K562 (cell line): ENCODE data around the gene ANKRD33. TPM values are rescaled to one million over a fixed set of nuclear protein-coding genes. Genes with fewer than 3 reads are reported as not detected.

ENCODE experiments used
- DPF2 ChIP-seq: fragments of 450-650 bp; IDR thresholded peaks from 2 replicates; pipeline ENCODE4 v1.6.1; 2016
- JUND ChIP-seq, 2 experiments: IDR thresholded peaks; 2 replicates in 1 of 2; 3 replicates in 1 of 2; pipeline ENCODE4 v1.6.1; 2011; ENCODE audit warnings: borderline replicate concordance in 2 of 2, low read depth in 2 of 2, low read length in 2 of 2, improper control_type of control experiment in 1 of 2, missing biosample characterization in 1 of 2, missing genetic modification characterization in 1 of 2, missing genetic modification reagents in 1 of 2
- RAD21 ChIP-seq, 2 experiments: fragments of 250-450 bp in 1 of 2; fragments of 450-650 bp in 1 of 2; sonication (Bioruptor Pico) in 1 of 2; formaldehyde crosslinking in 1 of 2; IDR thresholded peaks in 1 of 2; conservative IDR thresholded peaks in 1 of 2; 2 replicates each; pipeline versions ENCODE4 v1.4.0 to v1.8.0; 2020 to 2022; ENCODE audit warnings: mild to moderate bottlenecking in 2 of 2, moderate library complexity in 1 of 2
- TCF7L2 ChIP-seq: fragments of 150-350 bp; IDR thresholded peaks from 2 replicates; pipeline ENCODE4 v1.6.1; 2016; ENCODE audit warnings: low read depth, mild to moderate bottlenecking, low read length, moderate library complexity
- TFAM ChIP-seq: fragments of 250-450 bp; sonication (Bioruptor Pico); conservative IDR thresholded peaks from 2 replicates; pipeline ENCODE4 v1.5.0; 2021; ENCODE audit warnings: mild to moderate bottlenecking, moderate library complexity
- polyA plus RNA-seq, 8 experiments: library from polyadenylated mRNA; depleted of rRNA in 4 of 8; stranded (reverse) in 5 of 8; unstranded in 3 of 8; fragments of >200 nt; fragmentation: Nextera tagmentation in 2 of 8; fragmentation: Illumina TruSeq in 1 of 8; extraction: Ambion mirVana in 2 of 8; extraction: Trizol in 1 of 8; gene quantifications; 2 replicates each; pipeline versions ENCODE4 v1.2.1 to v1.2.3, GENCODE V29; 2011 to 2014; ENCODE audit warnings: inconsistent platforms in 1 of 8, missing spikeins in 1 of 8
- total RNA-seq, 7 experiments: library from RNA; depleted of rRNA in 6 of 7; stranded (reverse); fragments of >200 nt in 6 of 7; fragmentation: Illumina TruSeq in 2 of 7; extraction: Trizol in 2 of 7; gene quantifications; 2 replicates each; pipeline versions ENCODE4 v1.2.1 to v1.2.3, GENCODE V29; 2011 to 2021; ENCODE audit warnings: low replicate concordance in 1 of 7
- TF ChIP-seq, protein P1 (sequence below), 3 experiments: IDR thresholded peaks in 2 of 3; conservative IDR thresholded peaks in 1 of 3; 2 replicates each; pipeline ENCODE4 v1.5.1; 2011 to 2012; ENCODE audit warnings: low read length in 3 of 3, mild to moderate bottlenecking in 3 of 3, control low read depth in 2 of 3, improper control_type of control experiment in 1 of 3, inconsistent platforms in 1 of 3, low read depth in 1 of 3, mixed read lengths in 1 of 3, moderate library complexity in 1 of 3; ENCODE audit not compliant: insufficient read depth in 2 of 3
- TF ChIP-seq, protein P2 (sequence below), 2 experiments: fragments of 450-650 bp; formaldehyde crosslinking in 1 of 2; IDR thresholded peaks; 2 replicates each; pipeline versions ENCODE4 v1.4.0 to v1.6.1; 2014 to 2020; ENCODE audit warnings: mild to moderate bottlenecking in 2 of 2, borderline replicate concordance in 1 of 2, low read depth in 1 of 2
- TF ChIP-seq, protein P3 (sequence below): fragments of 250-450 bp; sonication (Bioruptor Pico); IDR thresholded peaks from 2 replicates; pipeline ENCODE4 v1.8.0; 2021; ENCODE audit warnings: moderate library complexity, mild to moderate bottlenecking, inconsistent platforms

The ANKRD33 gene
- total and polyA plus RNA-seq, 9 of the 15 experiments (the other 6 are each of a cell fraction or from before 2014, with no cell fraction given) = 0.04 to 0.11 (median 0.07) TPM; not detected in 4

DNA sequence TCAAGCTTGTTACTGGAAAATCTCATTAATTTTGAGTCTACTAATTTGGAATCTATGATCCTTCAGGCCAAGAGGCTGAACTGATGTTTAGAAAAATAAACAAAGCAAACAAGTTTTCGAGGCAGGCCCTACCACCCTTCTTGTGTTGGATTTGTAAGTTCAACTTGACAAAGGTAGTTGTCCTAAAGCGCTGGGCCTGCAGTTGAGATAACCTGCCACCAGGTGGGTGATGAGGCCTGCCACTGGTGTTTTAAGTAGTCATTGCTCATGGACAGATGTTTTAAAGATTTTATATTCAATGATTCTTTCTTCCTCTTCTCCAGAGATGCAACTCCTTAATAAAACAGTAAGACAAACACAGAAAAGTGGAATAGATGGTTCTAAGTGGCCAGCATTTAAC, 38.8 kb downstream of the ANKRD33 start (continued):
- TF ChIP-seq DPF2 (no peak), JUND (IDR thresholded peaks at IDR 0.05; ENCODE audit: borderline replicate concordance, low read depth, low read length) (no peak), JUND (tag; IDR thresholded peaks at IDR 0.05; ENCODE audit: borderline replicate concordance, low read depth, low read length) (peak; percentile 14; the same call in 1 of the 3 replicates), TFAM (CRISPR knock-in tag) (no peak), RAD21 (CRISPR knock-in tag; conservative IDR thresholded peaks at IDR 0.05 in 1 of 2, IDR thresholded peaks at IDR 0.05 in 1 of 2) (peak; percentile 58 to 74), TCF7L2 (no peak)
- TF ChIP-seq, protein P1, sequence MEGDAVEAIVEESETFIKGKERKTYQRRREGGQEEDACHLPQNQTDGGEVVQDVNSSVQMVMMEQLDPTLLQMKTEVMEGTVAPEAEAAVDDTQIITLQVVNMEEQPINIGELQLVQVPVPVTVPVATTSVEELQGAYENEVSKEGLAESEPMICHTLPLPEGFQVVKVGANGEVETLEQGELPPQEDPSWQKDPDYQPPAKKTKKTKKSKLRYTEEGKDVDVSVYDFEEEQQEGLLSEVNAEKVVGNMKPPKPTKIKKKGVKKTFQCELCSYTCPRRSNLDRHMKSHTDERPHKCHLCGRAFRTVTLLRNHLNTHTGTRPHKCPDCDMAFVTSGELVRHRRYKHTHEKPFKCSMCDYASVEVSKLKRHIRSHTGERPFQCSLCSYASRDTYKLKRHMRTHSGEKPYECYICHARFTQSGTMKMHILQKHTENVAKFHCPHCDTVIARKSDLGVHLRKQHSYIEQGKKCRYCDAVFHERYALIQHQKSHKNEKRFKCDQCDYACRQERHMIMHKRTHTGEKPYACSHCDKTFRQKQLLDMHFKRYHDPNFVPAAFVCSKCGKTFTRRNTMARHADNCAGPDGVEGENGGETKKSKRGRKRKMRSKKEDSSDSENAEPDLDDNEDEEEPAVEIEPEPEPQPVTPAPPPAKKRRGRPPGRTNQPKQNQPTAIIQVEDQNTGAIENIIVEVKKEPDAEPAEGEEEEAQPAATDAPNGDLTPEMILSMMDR (IDR thresholded peaks at IDR 0.05 in 2 of 3, conservative IDR thresholded peaks at IDR 0.05 in 1 of 3; ENCODE audit: insufficient read depth in 2 of 3, low read depth in 1 of 3, low read length in 3 of 3) = peak; percentile 66 to 75 (median 74)
- TF ChIP-seq, protein P2, sequence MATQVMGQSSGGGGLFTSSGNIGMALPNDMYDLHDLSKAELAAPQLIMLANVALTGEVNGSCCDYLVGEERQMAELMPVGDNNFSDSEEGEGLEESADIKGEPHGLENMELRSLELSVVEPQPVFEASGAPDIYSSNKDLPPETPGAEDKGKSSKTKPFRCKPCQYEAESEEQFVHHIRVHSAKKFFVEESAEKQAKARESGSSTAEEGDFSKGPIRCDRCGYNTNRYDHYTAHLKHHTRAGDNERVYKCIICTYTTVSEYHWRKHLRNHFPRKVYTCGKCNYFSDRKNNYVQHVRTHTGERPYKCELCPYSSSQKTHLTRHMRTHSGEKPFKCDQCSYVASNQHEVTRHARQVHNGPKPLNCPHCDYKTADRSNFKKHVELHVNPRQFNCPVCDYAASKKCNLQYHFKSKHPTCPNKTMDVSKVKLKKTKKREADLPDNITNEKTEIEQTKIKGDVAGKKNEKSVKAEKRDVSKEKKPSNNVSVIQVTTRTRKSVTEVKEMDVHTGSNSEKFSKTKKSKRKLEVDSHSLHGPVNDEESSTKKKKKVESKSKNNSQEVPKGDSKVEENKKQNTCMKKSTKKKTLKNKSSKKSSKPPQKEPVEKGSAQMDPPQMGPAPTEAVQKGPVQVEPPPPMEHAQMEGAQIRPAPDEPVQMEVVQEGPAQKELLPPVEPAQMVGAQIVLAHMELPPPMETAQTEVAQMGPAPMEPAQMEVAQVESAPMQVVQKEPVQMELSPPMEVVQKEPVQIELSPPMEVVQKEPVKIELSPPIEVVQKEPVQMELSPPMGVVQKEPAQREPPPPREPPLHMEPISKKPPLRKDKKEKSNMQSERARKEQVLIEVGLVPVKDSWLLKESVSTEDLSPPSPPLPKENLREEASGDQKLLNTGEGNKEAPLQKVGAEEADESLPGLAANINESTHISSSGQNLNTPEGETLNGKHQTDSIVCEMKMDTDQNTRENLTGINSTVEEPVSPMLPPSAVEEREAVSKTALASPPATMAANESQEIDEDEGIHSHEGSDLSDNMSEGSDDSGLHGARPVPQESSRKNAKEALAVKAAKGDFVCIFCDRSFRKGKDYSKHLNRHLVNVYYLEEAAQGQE (IDR thresholded peaks at IDR 0.05; ENCODE audit: borderline replicate concordance) = peak; percentile 67; the same call in 1 of the 2 replicates
- TF ChIP-seq, protein P2 (CRISPR knock-in tag; IDR thresholded peaks at IDR 0.05; ENCODE audit: low read depth) = no peak
- TF ChIP-seq, protein P3, sequence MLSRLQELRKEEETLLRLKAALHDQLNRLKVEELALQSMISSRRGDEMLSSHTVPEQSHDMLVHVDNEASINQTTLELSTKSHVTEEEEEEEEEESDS (CRISPR knock-in tag) = no peak
